ENCODE results near the gene TOP1. TPM values are rescaled to one million over a fixed set of nuclear protein-coding genes. Genes with fewer than 3 reads are reported as not detected.

TOP1 gene
- total RNA-seq, 2 experiments from 2014 or later = 91.7 to 92.6 TPM

- CTCF ChIA-PET = interaction anchor here (0.6 to 5.4 kb wide), 4 partner anchors 9 to 132 kb away, joined by 3 to 35 read pairs (median 4); no protein-coding TSS in a partner anchor
- Mint-ChIP-seq H3K27ac (peak overlapping the region; percentile 76), H3K36me3 (ENCODE audit: low read depth) (peaks cover 20% of the 10 kb centered on the region), H3K4me1 (ENCODE audit: low read depth) (peaks cover 97% of the 10 kb centered on the region), H3K4me3 (no peak overlapping the region), H3K27me3 (ENCODE audit: low read depth) (no peaks in the 10 kb centered on the region), H3K9me3 (no peaks in the 10 kb centered on the region)
- no peak for DNase-seq
- intact Hi-C loops (cut with micrococcal nuclease) = no loop called here
Measured at GRCh38 chr20:41145821-41146620, 117.4 kb downstream of the TOP1 start.

- H3K36me3 Mint-ChIP-seq (ENCODE audit: low read depth) = peaks cover 23% of the 10 kb centered on the region
- DNase-seq = no peak
- intact Hi-C loops (cut with micrococcal nuclease) = no loop called here
- no peaks in the 10 kb centered on the region for H3K9me3 Mint-ChIP-seq
- no peak overlapping the region for H3K4me3 Mint-ChIP-seq
- H3K27ac Mint-ChIP-seq = peak overlapping the region; percentile 28
- H3K27me3 Mint-ChIP-seq (ENCODE audit: low read depth) = no peaks in the 10 kb centered on the region
- CTCF ChIA-PET = interaction anchor here (1.6 to 5.4 kb wide), 2 partner anchors 10 to 13 kb away, joined by 5 to 35 read pairs; no protein-coding TSS in a partner anchor
- H3K4me1 Mint-ChIP-seq (ENCODE audit: low read depth) = peaks cover 97% of the 10 kb centered on the region
Measured at GRCh38 chr20:41147767-41148191, 119.2 kb downstream of the TOP1 start.

GRCh38 chr20:41148942-41149341 is 120.3 kb downstream of the TOP1 start:
- H3K27ac Mint-ChIP-seq = peak overlapping the region; percentile 63
- H3K36me3 Mint-ChIP-seq (ENCODE audit: low read depth) = peaks cover 22% of the 10 kb centered on the region
- CTCF ChIA-PET = interaction anchor here (0.7 to 5.2 kb wide), 4 partner anchors 8 to 108 kb away, joined by 3 to 27 read pairs (median 4); no protein-coding TSS in a partner anchor
- intact Hi-C loops (cut with micrococcal nuclease) = no loop called here
- peaks cover 92% of the 10 kb centered on the region for H3K4me1 Mint-ChIP-seq (ENCODE audit: low read depth)
- H3K9me3 Mint-ChIP-seq = no peaks in the 10 kb centered on the region
- DNase-seq = no peak
- H3K4me3 Mint-ChIP-seq = no peak overlapping the region
- no peaks in the 10 kb centered on the region for H3K27me3 Mint-ChIP-seq (ENCODE audit: low read depth)

- Mint-ChIP-seq H3K4me3 (no peak overlapping the region), H3K27ac (peak overlapping the region; percentile 94), H3K27me3 (ENCODE audit: low read depth) (no peaks in the 10 kb centered on the region), H3K36me3 (ENCODE audit: low read depth) (peaks cover 16% of the 10 kb centered on the region), H3K9me3 (no peaks in the 10 kb centered on the region), H3K4me1 (ENCODE audit: low read depth) (peaks cover 92% of the 10 kb centered on the region)
- DNase-seq = peak; percentile 31
- CTCF ChIA-PET = interaction anchor here (1.6 to 5.2 kb wide), 2 partner anchors 13 to 16 kb away, joined by 4 to 27 read pairs; no protein-coding TSS in a partner anchor
- intact Hi-C loops (cut with micrococcal nuclease) = no loop called here
Measured at GRCh38 chr20:41150664-41151063, 122.0 kb downstream of the TOP1 start.

- H3K4me3 Mint-ChIP-seq = no peak overlapping the region
- no peak for DNase-seq
- peak overlapping the region; percentile 94 for H3K27ac Mint-ChIP-seq
- CTCF ChIA-PET = interaction anchor here (5.2 kb wide), 1 partner anchor 17 kb away, joined by 27 read pairs; no protein-coding TSS in a partner anchor
- H3K27me3 Mint-ChIP-seq (ENCODE audit: low read depth) = no peaks in the 10 kb centered on the region
- intact Hi-C loops (cut with micrococcal nuclease) = no loop called here
- peaks cover 92% of the 10 kb centered on the region for H3K4me1 Mint-ChIP-seq (ENCODE audit: low read depth)
- H3K9me3 Mint-ChIP-seq = no peaks in the 10 kb centered on the region
- peaks cover 16% of the 10 kb centered on the region for H3K36me3 Mint-ChIP-seq (ENCODE audit: low read depth)
Measured at GRCh38 chr20:41151134-41151869, 122.7 kb downstream of the TOP1 start.

GRCh38 chr20:41152108-41152757 is 123.6 kb downstream of the TOP1 start:
- Mint-ChIP-seq H3K9me3 (no peaks in the 10 kb centered on the region), H3K27me3 (ENCODE audit: low read depth) (no peaks in the 10 kb centered on the region), H3K4me1 (ENCODE audit: low read depth) (peaks cover 92% of the 10 kb centered on the region), H3K27ac (peak overlapping the region; percentile 94), H3K4me3 (peak overlapping the region; percentile 10), H3K36me3 (ENCODE audit: low read depth) (peaks cover 13% of the 10 kb centered on the region)
- intact Hi-C loops (cut with micrococcal nuclease) = no loop called here
- CTCF ChIA-PET = interaction anchor here (1.2 to 5.2 kb wide), 4 partner anchors 8 to 18 kb away, joined by 5 to 27 read pairs (median 6); no protein-coding TSS in a partner anchor
- DNase-seq = no peak

- intact Hi-C loops (cut with micrococcal nuclease) = loop anchor here (5.0 kb wide), 4 partner anchors 107 to 463 kb away; partner anchors contain the start of genes CHD6 and ZHX3
- no peaks in the 10 kb centered on the region for H3K27me3 Mint-ChIP-seq (ENCODE audit: low read depth)
- H3K36me3 Mint-ChIP-seq (ENCODE audit: low read depth) = peaks cover 10% of the 10 kb centered on the region
- peaks cover 94% of the 10 kb centered on the region for H3K4me1 Mint-ChIP-seq (ENCODE audit: low read depth)
- peak overlapping the region; percentile 94 for H3K27ac Mint-ChIP-seq
- no peak for DNase-seq
- H3K4me3 Mint-ChIP-seq = no peak overlapping the region
- CTCF ChIA-PET = interaction anchor here (0.6 to 7.1 kb wide), 6 partner anchors 9 to 381 kb away, joined by 3 to 77 read pairs (median 6); no protein-coding TSS in a partner anchor
- H3K9me3 Mint-ChIP-seq = no peaks in the 10 kb centered on the region
Measured at GRCh38 chr20:41154436-41155176, 126.0 kb downstream of the TOP1 start.

- H3K36me3 Mint-ChIP-seq (ENCODE audit: low read depth) = peaks cover 15% of the 10 kb centered on the region
- H3K4me1 Mint-ChIP-seq (ENCODE audit: low read depth) = peaks cover 95% of the 10 kb centered on the region
- no peaks in the 10 kb centered on the region for H3K9me3 Mint-ChIP-seq
- H3K27ac Mint-ChIP-seq = peak overlapping the region; percentile 94
- H3K27me3 Mint-ChIP-seq (ENCODE audit: low read depth) = no peaks in the 10 kb centered on the region
- H3K4me3 Mint-ChIP-seq = no peak overlapping the region
- no peak for DNase-seq
- intact Hi-C loops (cut with micrococcal nuclease) = loop anchor here (5.0 kb wide), 4 partner anchors 108 to 462 kb away; partner anchors contain the start of genes CHD6 and ZHX3
- CTCF ChIA-PET = interaction anchor here (0.6 to 7.1 kb wide), 8 partner anchors 10 to 380 kb away, joined by 3 to 77 read pairs (median 5); partner anchors contain the start of gene PLCG1
Measured at GRCh38 chr20:41155261-41155660, 126.6 kb downstream of the TOP1 start.

- Mint-ChIP-seq H3K27ac (peak overlapping the region; percentile 94), H3K9me3 (no peaks in the 10 kb centered on the region), H3K4me3 (peak overlapping the region; percentile 61), H3K27me3 (ENCODE audit: low read depth) (no peaks in the 10 kb centered on the region), H3K36me3 (ENCODE audit: low read depth) (peaks cover 18% of the 10 kb centered on the region), H3K4me1 (ENCODE audit: low read depth) (peaks cover 82% of the 10 kb centered on the region)
- peak; percentile 23 for DNase-seq
- CTCF ChIA-PET = interaction anchor here (0.7 to 7.1 kb wide), 12 partner anchors 12 to 189 kb away, joined by 3 to 77 read pairs (median 8); partner anchors contain the start of gene PLCG1
- intact Hi-C loops (cut with micrococcal nuclease) = loop anchor here (5.0 kb wide), 4 partner anchors 111 to 459 kb away; partner anchors contain the start of genes CHD6 and ZHX3
Measured at GRCh38 chr20:41158082-41158625, 129.5 kb downstream of the TOP1 start.

- CTCF ChIA-PET = interaction anchor here (2.6 to 7.1 kb wide), 2 partner anchors 13 to 25 kb away, joined by 15 to 77 read pairs; no protein-coding TSS in a partner anchor
- H3K4me3 Mint-ChIP-seq = no peak overlapping the region
- H3K27ac Mint-ChIP-seq = peak overlapping the region; percentile 94
- H3K27me3 Mint-ChIP-seq (ENCODE audit: low read depth) = no peaks in the 10 kb centered on the region
- intact Hi-C loops (cut with micrococcal nuclease) = loop anchor here (5.0 kb wide), 4 partner anchors 112 to 458 kb away; partner anchors contain the start of genes CHD6 and ZHX3
- DNase-seq = no peak
- peaks cover 28% of the 10 kb centered on the region for H3K36me3 Mint-ChIP-seq (ENCODE audit: low read depth)
- no peaks in the 10 kb centered on the region for H3K9me3 Mint-ChIP-seq
- peaks cover 79% of the 10 kb centered on the region for H3K4me1 Mint-ChIP-seq (ENCODE audit: low read depth)
Measured at GRCh38 chr20:41159547-41159946, 130.9 kb downstream of the TOP1 start.

All from activated naive CD4-positive, alpha-beta T cell treated with anti-CD3 and anti-CD28 coated beads for 36 hours (primary cell).